ENCODE measurements around the gene CHSY3.
"Not testable (repeated sequence)": the region's sequence is repeated elsewhere in the genome, so short reads cannot be mapped to it uniquely, and the experiment has no call there.

CHSY3 gene

DNA sequence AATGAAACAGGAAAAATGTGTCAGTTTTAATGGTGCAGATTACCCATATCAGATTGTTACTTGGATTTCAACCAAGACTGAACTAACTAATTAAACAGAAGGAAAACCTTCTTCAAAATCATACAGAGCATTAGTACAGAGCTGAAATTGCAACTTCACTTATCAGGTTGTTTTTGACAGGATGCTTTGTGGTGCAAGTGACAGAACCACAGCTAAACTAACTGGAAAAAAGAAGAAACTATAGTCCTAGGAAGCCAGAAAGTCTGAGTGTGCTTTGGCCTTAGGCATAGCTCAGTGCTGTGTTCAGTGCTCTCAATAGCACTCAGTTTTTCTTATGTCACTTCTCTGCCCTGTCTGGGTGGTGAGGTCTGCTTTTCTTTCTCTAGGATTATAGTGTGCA lies 267.4 kb downstream of the CHSY3 start:
- no peak for ATAC-seq

DNA sequence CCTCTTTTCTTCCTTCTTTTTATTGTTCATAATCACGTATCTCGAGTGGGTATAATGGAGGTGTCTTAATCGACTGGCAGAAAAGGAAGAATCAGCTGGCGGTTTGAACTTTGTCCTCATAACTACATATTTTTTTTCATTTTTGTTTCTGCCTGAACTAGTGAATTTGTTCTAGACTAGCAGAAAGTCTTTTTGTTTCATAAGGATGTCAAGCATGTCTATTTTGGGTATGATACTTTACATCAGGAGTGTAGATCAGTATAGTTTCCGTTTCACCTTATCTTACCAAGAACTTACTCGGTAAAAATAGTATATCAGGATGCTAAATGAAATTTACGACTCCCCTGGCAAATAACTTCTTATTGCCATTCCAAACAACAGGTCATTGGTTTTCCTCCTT lies 278.9 kb downstream of the CHSY3 start:
- no peak for ATAC-seq

GRCh38 chr5:130189961-130190360 lies 285.7 kb downstream of the CHSY3 start:
- ATAC-seq: no peak

DNA sequence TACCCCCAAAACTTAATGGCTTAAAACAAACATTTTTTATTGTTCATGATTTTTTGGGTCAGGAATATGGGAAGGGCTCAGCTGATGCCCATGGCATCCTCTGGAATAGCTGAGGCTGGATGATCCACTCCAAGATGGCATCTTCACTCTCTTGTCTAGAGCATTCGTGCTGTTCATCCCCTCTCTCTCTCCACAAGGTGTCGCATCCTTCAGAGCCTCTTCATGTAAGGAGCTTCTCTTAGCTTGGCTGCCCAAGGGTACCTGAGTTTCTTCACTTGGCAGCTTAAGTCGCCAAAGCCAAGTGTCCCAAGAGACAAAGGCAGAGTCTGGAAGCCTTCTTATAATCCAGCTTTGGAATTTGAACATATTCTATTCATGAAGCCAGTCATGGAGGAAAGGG lies 294.7 kb downstream of the CHSY3 start:
- no peak for ATAC-seq

DNA sequence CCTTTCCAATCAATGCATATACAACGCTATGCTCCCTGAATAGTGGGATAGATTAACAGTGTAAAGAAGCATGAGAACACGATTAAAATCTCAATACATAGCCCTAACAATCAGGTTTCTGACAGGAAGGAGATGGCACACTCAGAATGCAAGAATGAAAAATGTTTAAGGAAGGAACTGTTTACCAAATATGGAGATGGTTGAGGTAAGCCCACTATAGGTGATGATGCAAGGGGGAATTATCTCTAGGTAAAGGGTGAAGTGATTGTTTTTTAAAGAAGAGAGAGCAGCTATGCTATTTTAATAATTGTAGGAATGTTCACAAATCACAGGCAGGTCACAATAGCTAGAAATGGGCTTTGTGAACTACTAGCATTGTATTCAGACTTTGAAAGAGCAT lies 302.4 kb downstream of the CHSY3 start:
- no peak for ATAC-seq

DNA sequence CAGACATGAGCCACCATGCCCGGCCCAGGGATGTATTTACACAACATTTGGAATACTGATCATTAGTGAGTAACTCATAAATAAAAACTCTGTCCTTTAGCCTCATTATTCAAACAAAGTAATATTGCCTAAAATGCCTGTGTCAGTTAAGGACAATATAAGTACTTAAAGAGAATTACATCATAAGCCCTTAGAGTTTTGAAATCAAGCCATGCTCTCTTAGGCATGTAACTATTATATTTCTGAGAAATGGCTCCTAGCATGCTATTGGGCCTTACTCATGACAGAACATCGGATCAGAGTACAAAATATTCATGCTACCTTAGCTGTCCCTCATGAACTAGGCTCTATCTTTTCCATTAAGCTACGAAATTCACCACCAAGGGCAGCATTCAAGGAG lies 309.3 kb downstream of the CHSY3 start:
- no peak for ATAC-seq

DNA sequence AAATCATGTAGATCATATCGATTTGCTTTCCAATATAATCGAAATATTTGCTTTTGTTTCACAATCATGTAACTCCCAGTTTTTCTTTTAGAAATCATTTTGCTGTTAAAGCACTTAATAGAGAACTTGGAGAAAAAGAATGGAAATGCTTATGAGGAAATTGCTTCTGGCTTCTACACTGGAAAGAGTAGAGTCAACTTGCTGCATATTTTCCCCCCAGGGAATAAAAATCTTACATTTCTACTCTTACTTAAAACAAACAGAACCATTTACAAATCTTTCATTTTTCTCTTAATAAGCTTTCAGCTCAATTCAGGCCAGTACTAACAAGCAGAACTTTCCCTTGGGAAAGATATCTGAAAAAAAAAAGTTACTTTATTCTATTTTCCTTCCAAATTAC lies 312.0 kb downstream of the CHSY3 start:
- no peak for ATAC-seq

DNA sequence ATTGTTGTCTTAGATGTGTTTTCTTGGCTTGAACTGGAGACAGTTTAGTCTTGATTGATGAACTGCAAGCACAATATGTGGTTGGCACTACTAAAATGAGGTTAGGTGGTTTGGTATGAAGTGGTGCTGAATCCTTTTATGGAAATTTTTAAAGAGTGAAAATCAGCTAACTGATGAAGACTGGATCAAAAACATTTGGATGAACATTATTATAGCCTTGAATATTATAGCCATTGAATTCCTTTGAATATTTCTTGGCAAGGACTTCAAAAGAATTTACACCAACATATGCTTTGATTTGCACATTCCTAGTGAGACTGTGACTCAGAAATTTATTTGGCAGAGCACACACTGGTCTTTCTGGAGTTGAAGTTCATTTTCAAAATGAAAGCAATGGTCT lies 318.3 kb downstream of the CHSY3 start:
- no peak for ATAC-seq

- not testable (repeated sequence) for ATAC-seq
Observed at GRCh38 chr5:130226556-130226955, 322.3 kb downstream of the CHSY3 start.

DNA sequence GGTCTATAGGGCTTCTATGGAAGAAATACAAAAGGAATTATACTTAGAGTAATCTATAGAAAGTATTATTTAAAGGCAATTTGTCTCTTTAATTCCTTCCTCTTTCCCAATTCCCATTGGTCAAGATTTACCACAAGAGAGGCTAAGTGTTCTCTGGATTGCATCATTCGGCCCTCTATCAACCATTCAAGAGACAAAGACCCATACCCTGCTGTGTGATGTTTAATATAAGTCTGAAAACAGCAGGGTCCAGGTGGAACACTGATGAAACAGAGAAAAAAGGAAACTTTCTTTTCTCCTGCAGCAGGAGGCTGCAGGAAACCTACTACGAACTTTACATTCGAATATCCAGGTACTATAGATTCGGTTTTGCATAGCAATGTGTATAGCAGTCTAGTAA lies 323.4 kb downstream of the CHSY3 start:
- ATAC-seq: no peak

DNA sequence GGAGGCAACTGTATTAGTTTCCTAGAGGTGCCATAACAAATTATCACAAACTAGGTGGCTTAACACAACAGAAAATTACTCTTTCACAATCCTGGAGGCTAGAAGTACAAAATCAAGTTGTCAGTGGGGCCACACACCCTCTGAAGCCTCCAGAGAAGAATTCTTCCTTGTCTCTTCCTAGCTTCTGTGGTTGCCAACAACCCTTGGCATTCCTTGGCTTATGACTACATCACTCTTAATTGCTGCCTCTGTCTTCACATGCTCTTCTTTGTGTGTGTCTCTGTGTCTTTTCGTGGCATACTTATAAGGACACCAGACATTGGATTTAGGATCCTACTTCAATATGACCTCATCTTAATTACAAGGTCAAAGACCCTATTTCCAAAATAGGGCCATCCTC lies 327.5 kb downstream of the CHSY3 start:
- ATAC-seq: no peak

DNA sequence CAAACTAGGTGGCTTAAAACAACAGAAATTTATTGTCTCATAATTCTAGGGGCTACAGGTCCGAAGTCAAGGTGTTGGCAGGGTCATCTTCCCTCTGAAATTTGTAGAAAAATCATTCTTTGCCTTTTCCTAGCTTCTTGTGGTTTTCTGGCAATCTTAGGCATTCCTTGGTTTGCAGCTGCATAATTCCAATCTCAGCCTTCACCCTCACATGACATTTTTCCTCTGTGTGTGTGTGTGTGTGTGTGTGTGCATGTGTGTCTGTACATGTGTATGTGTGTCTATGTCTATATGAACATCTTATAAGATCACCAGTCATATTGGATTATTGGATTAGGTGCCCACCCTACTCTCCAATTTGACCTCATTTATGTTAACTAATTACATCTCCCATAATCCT lies 330.6 kb downstream of the CHSY3 start:
- ATAC-seq: no peak

Data from activated CD4-positive, CD25-positive, alpha-beta regulatory T cell treated with anti-CD3 and anti-CD28 coated beads, Interleukin-2, amount 50 U/mL, for 24 hours (primary cell).